ENCODE data around the gene INAFM2.

DNA sequence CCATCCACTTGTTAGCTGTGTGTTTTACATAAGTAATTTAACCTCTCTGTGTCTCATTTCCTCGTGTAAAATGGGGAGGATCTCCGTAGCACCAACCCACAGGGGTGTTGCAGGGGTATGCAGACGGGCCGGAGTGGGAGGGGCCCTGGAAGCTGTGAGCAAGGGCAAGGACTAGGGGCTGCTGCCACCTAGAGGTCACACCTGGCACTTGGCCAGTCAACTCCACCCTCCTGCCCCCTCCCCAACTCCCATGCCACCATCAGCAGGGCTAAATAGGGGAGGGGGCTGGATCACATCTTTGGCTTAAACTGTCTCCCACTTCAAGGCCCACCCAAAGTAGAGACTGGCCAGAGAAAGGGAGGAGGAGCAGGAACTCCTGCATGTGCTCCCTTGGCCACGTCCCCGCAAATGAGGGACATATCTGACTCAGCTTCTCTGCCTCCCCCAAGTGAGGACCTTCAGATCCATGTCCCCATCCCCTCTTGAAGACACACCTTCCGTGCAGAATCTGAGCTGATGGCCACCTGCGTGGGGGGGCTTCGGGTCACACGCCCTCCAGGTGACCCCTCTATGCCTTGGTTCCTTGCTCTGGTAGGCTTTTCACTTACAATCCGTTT is 14.7 kb downstream of the INAFM2 start:
- TF ChIP-seq POLR2A (IDR thresholded peaks at IDR 0.05; ENCODE audit: low read length), result no peak
- no peak for TF ChIP-seq GATA1 (IDR thresholded peaks at IDR 0.05; ENCODE audit: low read depth, low read length)
